PC-3 (cell line): Measurements from ENCODE around the gene NUMA1.

Experiments
- CTCF ChIP-seq: fragments of 300-600 bp; sonication (generic); conservative IDR thresholded peaks from 2 replicates; pipeline ENCODE4 v1.5.1; 2017; ENCODE audit warnings: antibody characterized with exemption, low read depth, mild to moderate bottlenecking, low read length
- EZH2 ChIP-seq: fragments of 300-600 bp; sonication (generic); IDR thresholded peaks from one replicate; pipeline ENCODE4 v1.6.1; 2017; ENCODE audit warnings: antibody characterized with exemption, mild to moderate bottlenecking, low read length; ENCODE audit not compliant: unreplicated experiment
- EZH2phosphoT487 ChIP-seq: fragments of 300-600 bp; sonication (generic); IDR thresholded peaks from 2 replicates; pipeline ENCODE4 v1.6.1; 2018; ENCODE audit warnings: mild to moderate bottlenecking, antibody characterized with exemption, low read length, borderline replicate concordance

- no peak for TF ChIP-seq CTCF
- TF ChIP-seq EZH2, result no peak
- TF ChIP-seq EZH2phosphoT487, result no peak
Measured at GRCh38 chr11:72058416-72059034, 21.8 kb downstream of the NUMA1 start.
